Astrocyte (in vitro differentiated cells and primary cell): ENCODE results near the gene SNX4. TPM values are rescaled to one million over a fixed set of nuclear protein-coding genes. Genes with fewer than 3 reads are reported as not detected.
A peak's percentile ranks its signal among the peaks of the same experiment; 100 is the strongest.
"Not testable (repeated sequence)": the region's sequence is repeated elsewhere in the genome, so short reads cannot be mapped to it uniquely, and the experiment has no call there.

ENCODE experiments used
- DNase-seq: peaks from one replicate; pipeline ENCODE4 v3.0.0-alpha.2; 2010; ENCODE audit warnings: low read depth
- FAIRE-seq: peaks from 2 replicates; lab custom pipeline; 2011; peaks lifted over from hg19 to GRCh38; lab: Jason Lieb, UNC
- H2AFZ ChIP-seq: 2 replicates; pipeline ENCODE4 v1.6.0; 2012; ENCODE audit warnings: low read depth, low read length, inconsistent platforms
- H3K27ac ChIP-seq: 2 replicates; pipeline ENCODE4 v1.5.1; 2011; ENCODE audit warnings: low read depth, low read length, inconsistent platforms
- H3K27me3 ChIP-seq: 2 replicates; pipeline ENCODE4 v1.6.0; 2011; ENCODE audit warnings: low read length, inconsistent platforms; ENCODE audit not compliant: insufficient read depth
- H3K36me3 ChIP-seq: 2 replicates; pipeline ENCODE4 v1.5.1; 2011; ENCODE audit warnings: low read length, inconsistent platforms; ENCODE audit not compliant: insufficient read depth
- H3K4me1 ChIP-seq: 2 replicates; pipeline ENCODE4 v1.5.1; 2011; ENCODE audit warnings: low read length, inconsistent platforms; ENCODE audit not compliant: insufficient read depth
- H3K4me2 ChIP-seq: 2 replicates; pipeline ENCODE4 v1.6.0; 2012; ENCODE audit warnings: low read length, inconsistent platforms
- H3K4me3 ChIP-seq: 2 replicates; pipeline ENCODE4 v1.5.1; 2011; ENCODE audit warnings: low read depth, mild to moderate bottlenecking, low read length, inconsistent platforms; ENCODE audit not compliant: insufficient read depth
- H3K79me2 ChIP-seq: 2 replicates; pipeline ENCODE4 v1.6.0; 2012; ENCODE audit warnings: mild to moderate bottlenecking, low read length, inconsistent platforms; ENCODE audit not compliant: insufficient read depth
- H3K9ac ChIP-seq: 2 replicates; pipeline ENCODE4 v1.6.0; 2012; ENCODE audit warnings: mild to moderate bottlenecking, low read length, inconsistent platforms
- H3K9me3 ChIP-seq: 2 replicates; pipeline ENCODE4 v1.5.1; 2012; ENCODE audit warnings: low read depth, mild to moderate bottlenecking, low read length, inconsistent platforms; ENCODE audit not compliant: insufficient read depth
- H4K20me1 ChIP-seq: 2 replicates; pipeline ENCODE4 v1.6.0; 2012; ENCODE audit warnings: low read length, inconsistent platforms; ENCODE audit not compliant: insufficient read depth
- H3K27ac Mint-ChIP-seq: one replicate; pipeline ENCODE4 v1.8.0; 2021; ENCODE audit warnings: mild to moderate bottlenecking, mixed read lengths; ENCODE audit not compliant: unreplicated experiment
- H3K27me3 Mint-ChIP-seq: one replicate; pipeline ENCODE4 v1.8.0; 2021; ENCODE audit warnings: low read depth, mixed read lengths; ENCODE audit not compliant: unreplicated experiment
- H3K36me3 Mint-ChIP-seq: one replicate; pipeline ENCODE4 v1.8.0; 2021; ENCODE audit warnings: low read depth, mixed read lengths; ENCODE audit not compliant: unreplicated experiment
- H3K4me1 Mint-ChIP-seq: one replicate; pipeline ENCODE4 v1.8.0; 2021; ENCODE audit warnings: low read depth, mixed read lengths; ENCODE audit not compliant: unreplicated experiment
- H3K4me3 Mint-ChIP-seq: one replicate; pipeline ENCODE4 v1.8.0; 2021; ENCODE audit warnings: mild to moderate bottlenecking, moderate library complexity, mixed read lengths; ENCODE audit not compliant: unreplicated experiment
- H3K9me3 Mint-ChIP-seq: one replicate; pipeline ENCODE4 v1.8.0; 2021; ENCODE audit warnings: mild to moderate bottlenecking, mixed read lengths; ENCODE audit not compliant: unreplicated experiment
- EZH2 ChIP-seq: IDR thresholded peaks from 2 replicates; pipeline ENCODE4 v1.6.1; 2012; ENCODE audit warnings: mild to moderate bottlenecking, low read length, inconsistent platforms; ENCODE audit not compliant: insufficient read depth
- total RNA-seq: library from RNA; stranded (reverse); gene quantifications from 2 replicates; pipeline ENCODE4 v1.2.1, GENCODE V29; 2021
- TF ChIP-seq, protein P1 (sequence below): IDR thresholded peaks from 2 replicates; pipeline ENCODE4 v1.5.1; 2011; ENCODE audit warnings: low read depth, mild to moderate bottlenecking, inconsistent platforms, low read length, moderate library complexity; ENCODE audit not compliant: insufficient read depth

Gene SNX4
- total RNA-seq, 1 donor from 2014 or later = 41.8 TPM

DNA sequence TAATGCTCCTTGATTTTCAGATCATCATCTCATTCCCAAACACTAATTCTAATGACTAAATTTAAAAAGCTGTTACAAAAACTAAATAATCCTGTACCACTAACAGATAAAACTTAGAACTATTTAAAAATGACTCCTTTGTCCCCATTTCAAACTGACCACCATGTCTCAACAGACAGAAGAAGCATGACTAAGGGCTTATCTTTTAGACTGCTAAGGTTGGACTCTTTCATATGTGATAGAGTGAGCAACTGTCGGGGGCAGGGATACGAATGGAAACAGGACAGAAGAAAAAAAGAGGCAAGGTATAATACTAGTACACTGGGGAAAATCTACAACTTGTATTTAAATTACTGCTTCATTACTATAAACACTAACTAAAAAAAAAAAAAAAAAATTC, 23.3 kb downstream of the SNX4 start:
- Mint-ChIP-seq H3K4me1 (peaks cover 6% of the 10 kb centered on the region), H3K4me3 (no peak overlapping the region), H3K27ac (no peak overlapping the region), H3K36me3 (peaks cover 5% of the 10 kb centered on the region), H3K9me3 (no peaks in the 10 kb centered on the region), H3K27me3 (no peaks in the 10 kb centered on the region)
- Histone ChIP-seq H3K27me3 (no peaks in the 10 kb centered on the region), H3K79me2 (peaks cover 8% of the 10 kb centered on the region), H3K4me3 (no peak overlapping the region), H3K4me1 (no peaks in the 10 kb centered on the region), H3K4me2 (no peak overlapping the region), H3K27ac (no peak overlapping the region), H2AFZ (no peak overlapping the region), H3K9ac (no peak overlapping the region), H4K20me1 (peaks cover 6% of the 10 kb centered on the region), H3K36me3 (peaks cover 29% of the 10 kb centered on the region), H3K9me3 (no peaks in the 10 kb centered on the region)
- no peak for TF ChIP-seq EZH2
- TF ChIP-seq, protein P1, sequence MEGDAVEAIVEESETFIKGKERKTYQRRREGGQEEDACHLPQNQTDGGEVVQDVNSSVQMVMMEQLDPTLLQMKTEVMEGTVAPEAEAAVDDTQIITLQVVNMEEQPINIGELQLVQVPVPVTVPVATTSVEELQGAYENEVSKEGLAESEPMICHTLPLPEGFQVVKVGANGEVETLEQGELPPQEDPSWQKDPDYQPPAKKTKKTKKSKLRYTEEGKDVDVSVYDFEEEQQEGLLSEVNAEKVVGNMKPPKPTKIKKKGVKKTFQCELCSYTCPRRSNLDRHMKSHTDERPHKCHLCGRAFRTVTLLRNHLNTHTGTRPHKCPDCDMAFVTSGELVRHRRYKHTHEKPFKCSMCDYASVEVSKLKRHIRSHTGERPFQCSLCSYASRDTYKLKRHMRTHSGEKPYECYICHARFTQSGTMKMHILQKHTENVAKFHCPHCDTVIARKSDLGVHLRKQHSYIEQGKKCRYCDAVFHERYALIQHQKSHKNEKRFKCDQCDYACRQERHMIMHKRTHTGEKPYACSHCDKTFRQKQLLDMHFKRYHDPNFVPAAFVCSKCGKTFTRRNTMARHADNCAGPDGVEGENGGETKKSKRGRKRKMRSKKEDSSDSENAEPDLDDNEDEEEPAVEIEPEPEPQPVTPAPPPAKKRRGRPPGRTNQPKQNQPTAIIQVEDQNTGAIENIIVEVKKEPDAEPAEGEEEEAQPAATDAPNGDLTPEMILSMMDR = no peak
- DNase-seq (no peak), FAIRE-seq (no peak)

DNA sequence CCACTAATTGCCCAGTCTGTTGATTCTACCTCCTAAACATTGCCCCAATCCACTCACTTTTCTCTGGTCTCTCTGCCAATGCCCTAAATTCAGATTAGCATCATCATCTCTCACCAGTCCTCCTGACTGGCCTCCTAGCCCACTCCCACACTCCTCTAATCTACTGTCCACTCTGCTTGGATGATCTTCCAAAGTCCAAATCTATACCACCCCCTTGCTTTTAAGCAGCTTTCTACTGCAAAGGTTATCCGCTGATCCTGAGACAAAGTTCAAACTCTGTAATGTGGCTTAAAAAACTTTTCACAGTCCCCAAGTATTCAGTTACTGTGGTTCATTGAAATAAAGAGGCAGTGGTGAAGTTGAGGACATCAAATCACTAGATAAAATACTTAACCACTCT, 37.6 kb downstream of the SNX4 start:
- DNase-seq (no peak), FAIRE-seq (no peak)
- Histone ChIP-seq H3K4me3 (no peak overlapping the region), H3K9me3 (no peaks in the 10 kb centered on the region), H3K79me2 (no peaks in the 10 kb centered on the region), H3K4me2 (no peak overlapping the region), H4K20me1 (peaks cover 16% of the 10 kb centered on the region), H3K9ac (no peak overlapping the region), H3K36me3 (peaks cover 10% of the 10 kb centered on the region), H3K27me3 (no peaks in the 10 kb centered on the region), H3K27ac (no peak overlapping the region), H3K4me1 (no peaks in the 10 kb centered on the region), H2AFZ (no peak overlapping the region)
- Mint-ChIP-seq H3K4me3 (no peak overlapping the region), H3K27me3 (no peaks in the 10 kb centered on the region), H3K36me3 (peaks cover 7% of the 10 kb centered on the region), H3K4me1 (peaks cover 4% of the 10 kb centered on the region), H3K9me3 (no peaks in the 10 kb centered on the region), H3K27ac (no peak overlapping the region)
- no peak for TF ChIP-seq EZH2
- TF ChIP-seq, protein P1 = no peak

DNA sequence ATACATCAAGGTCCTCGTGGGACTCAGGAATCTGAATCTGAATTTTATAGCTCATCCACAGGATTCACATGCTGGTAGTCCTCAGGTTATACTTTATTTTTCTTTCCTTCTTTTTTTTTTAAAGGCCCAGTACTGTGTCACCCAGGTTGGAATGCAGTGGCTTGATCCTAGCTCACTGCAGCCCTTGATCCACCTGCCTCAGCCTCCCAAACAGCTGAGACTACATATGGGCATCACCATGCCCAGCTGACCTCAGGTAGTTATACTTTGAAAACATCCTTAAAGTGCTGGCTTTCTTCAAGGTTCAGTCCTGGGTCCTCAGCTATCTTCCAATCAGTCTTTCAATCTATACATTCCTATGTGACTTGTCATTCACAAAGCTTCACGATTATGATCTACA, 38.2 kb downstream of the SNX4 start:
- Mint-ChIP-seq H3K4me3 (no peak overlapping the region), H3K36me3 (peaks cover 7% of the 10 kb centered on the region), H3K4me1 (peaks cover 4% of the 10 kb centered on the region), H3K9me3 (no peaks in the 10 kb centered on the region), H3K27me3 (no peaks in the 10 kb centered on the region), H3K27ac (no peak overlapping the region)
- no peaks in the 10 kb centered on the region for H3K9me3 ChIP-seq
- peaks cover 16% of the 10 kb centered on the region for H4K20me1 ChIP-seq
- DNase-seq (no peak), FAIRE-seq (no peak)
- no peaks in the 10 kb centered on the region for H3K27me3 ChIP-seq
- no peaks in the 10 kb centered on the region for H3K4me1 ChIP-seq
- peaks cover 10% of the 10 kb centered on the region for H3K36me3 ChIP-seq
- no peak overlapping the region for H3K4me2 ChIP-seq
- H3K4me3 ChIP-seq = no peak overlapping the region
- H3K27ac ChIP-seq = peak overlapping the region; percentile 4
- TF ChIP-seq, protein P1 = no peak
- no peak for TF ChIP-seq EZH2
- no peak overlapping the region for H3K9ac ChIP-seq
- no peaks in the 10 kb centered on the region for H3K79me2 ChIP-seq
- no peak overlapping the region for H2AFZ ChIP-seq

DNA sequence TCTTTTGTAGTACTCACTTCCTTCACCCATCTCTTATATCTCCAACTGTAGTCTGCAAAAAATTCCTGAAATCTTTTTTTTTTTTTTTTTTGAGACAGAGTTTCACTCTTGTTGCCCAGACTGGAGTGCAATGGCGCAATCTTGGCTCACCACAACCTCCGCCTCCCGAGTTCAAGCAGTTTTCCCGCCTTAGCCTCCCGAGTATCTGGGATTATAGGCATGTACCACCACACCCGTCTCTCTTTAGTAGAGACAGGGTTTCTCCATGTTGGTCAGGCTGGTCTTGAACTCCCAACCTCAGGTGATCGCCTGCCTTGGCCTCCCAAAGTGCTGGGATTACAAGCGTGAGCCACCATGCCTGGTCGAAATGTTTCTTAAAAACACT, 38.6 kb downstream of the SNX4 start:
- peaks cover 16% of the 10 kb centered on the region for H4K20me1 ChIP-seq
- H3K27ac ChIP-seq = peak overlapping the region; percentile 4
- not testable (repeated sequence) for H3K79me2 ChIP-seq, H3K4me3 ChIP-seq, H3K4me3 Mint-ChIP-seq, H3K9ac ChIP-seq, H3K4me1 ChIP-seq, H2AFZ ChIP-seq, H3K4me1 Mint-ChIP-seq, H3K27me3 ChIP-seq, DNase-seq, H3K27me3 Mint-ChIP-seq, H3K36me3 ChIP-seq, H3K36me3 Mint-ChIP-seq, H3K9me3 ChIP-seq, H3K9me3 Mint-ChIP-seq, H3K27ac Mint-ChIP-seq, H3K4me2 ChIP-seq, FAIRE-seq
